H9 (cell line): ENCODE data around the gene MKNK2. TPM values are rescaled to one million over a fixed set of nuclear protein-coding genes. Genes with fewer than 3 reads are reported as not detected.

Experiments
- DNase-seq: peaks from one replicate; pipeline ENCODE4 v3.0.0-alpha.2; 2017
- H2AFZ ChIP-seq: one replicate; pipeline ENCODE4 v1.6.1; 2013; ENCODE audit warnings: mild to moderate bottlenecking, low read length, control low read depth, moderate library complexity
- H2AK5ac ChIP-seq: 2 replicates; pipeline ENCODE4 v1.6.1; 2013; ENCODE audit warnings: low read length, control low read depth, mixed read lengths; ENCODE audit not compliant: insufficient read length
- H2BK120ac ChIP-seq: one replicate; pipeline ENCODE4 v1.6.1; 2013; ENCODE audit warnings: low read depth, mild to moderate bottlenecking, low read length, control low read depth, inconsistent platforms; ENCODE audit not compliant: poor library complexity, severe bottlenecking
- H2BK12ac ChIP-seq: 2 replicates; pipeline ENCODE4 v1.6.1; 2013; ENCODE audit warnings: low read length, control low read depth, mixed read lengths, low read depth; ENCODE audit not compliant: insufficient read length
- H2BK15ac ChIP-seq: 2 replicates; pipeline ENCODE4 v1.6.1; 2013; ENCODE audit warnings: low read depth, low read length, control low read depth
- H2BK20ac ChIP-seq: one replicate; pipeline ENCODE4 v1.6.1; 2013; ENCODE audit warnings: low read depth, mild to moderate bottlenecking, low read length, control low read depth, inconsistent platforms; ENCODE audit not compliant: poor library complexity, severe bottlenecking
- H2BK5ac ChIP-seq: 2 replicates; pipeline ENCODE4 v1.6.1; 2013; ENCODE audit warnings: low read length, control low read depth, mixed read lengths; ENCODE audit not compliant: insufficient read length
- H3K14ac ChIP-seq: 2 replicates; pipeline ENCODE4 v1.6.1; 2013; ENCODE audit warnings: low read length, control low read depth; ENCODE audit not compliant: insufficient read depth
- H3K18ac ChIP-seq: 2 replicates; pipeline ENCODE4 v1.6.1; 2013; ENCODE audit warnings: low read depth, mild to moderate bottlenecking, mixed read lengths, low read length, control low read depth; ENCODE audit not compliant: insufficient read length
- H3K23ac ChIP-seq: 2 replicates; pipeline ENCODE4 v1.6.1; 2013; ENCODE audit warnings: low read length, control low read depth, mixed read lengths, low read depth; ENCODE audit not compliant: insufficient read length
- H3K23me2 ChIP-seq: 2 replicates; pipeline ENCODE4 v1.6.1; 2013; ENCODE audit warnings: low read depth, mild to moderate bottlenecking, mixed read lengths, low read length, control low read depth; ENCODE audit not compliant: insufficient read length, poor library complexity, severe bottlenecking
- H3K27ac ChIP-seq: 2 replicates; pipeline ENCODE4 v1.5.1; 2013; ENCODE audit warnings: low read length, control low read depth, mixed read lengths, low read depth; ENCODE audit not compliant: insufficient read length
- H3K27me3 ChIP-seq: 2 replicates; pipeline ENCODE4 v1.6.1; 2013; ENCODE audit warnings: low read length, control low read depth, inconsistent platforms; ENCODE audit not compliant: insufficient read depth
- H3K4ac ChIP-seq: 2 replicates; pipeline ENCODE4 v1.6.1; 2013; ENCODE audit warnings: low read depth, mild to moderate bottlenecking, control low read depth, inconsistent platforms, low read length, moderate library complexity
- H3K4me1 ChIP-seq: 2 replicates; pipeline ENCODE4 v1.6.1; 2013; ENCODE audit warnings: low read length, control low read depth, inconsistent platforms; ENCODE audit not compliant: insufficient read depth
- H3K4me2 ChIP-seq: 2 replicates; pipeline ENCODE4 v1.6.1; 2013; ENCODE audit warnings: low read length, control low read depth, mixed read lengths; ENCODE audit not compliant: insufficient read length, insufficient read depth
- H3K56ac ChIP-seq: 2 replicates; pipeline ENCODE4 v1.6.1; 2013; ENCODE audit warnings: low read depth, mild to moderate bottlenecking, mixed read lengths, low read length, control low read depth; ENCODE audit not compliant: insufficient read length
- H3K79me1 ChIP-seq: 2 replicates; pipeline ENCODE4 v1.6.1; 2013; ENCODE audit warnings: low read depth, mild to moderate bottlenecking, moderate library complexity, low read length, control low read depth, inconsistent platforms; ENCODE audit not compliant: insufficient read depth, poor library complexity, severe bottlenecking
- H3K79me2 ChIP-seq: 2 replicates; pipeline ENCODE4 v1.6.1; 2013; ENCODE audit warnings: low read length, control low read depth, inconsistent platforms; ENCODE audit not compliant: insufficient read depth
- H3K9ac ChIP-seq: 2 replicates; pipeline ENCODE4 v1.6.1; 2013; ENCODE audit warnings: low read length, control low read depth, mixed read lengths; ENCODE audit not compliant: insufficient read length; ENCODE audit errors: extremely low read depth
- H3K9me3 ChIP-seq: one replicate; pipeline ENCODE4 v1.6.1; 2013; ENCODE audit warnings: low read depth, low read length, inconsistent platforms; ENCODE audit not compliant: control insufficient read depth
- H3T11ph ChIP-seq: one replicate; pipeline ENCODE4 v1.6.1; 2013; ENCODE audit warnings: mild to moderate bottlenecking, low read length, control low read depth, inconsistent platforms
- H4K20me1 ChIP-seq: one replicate; pipeline ENCODE4 v1.6.1; 2013; ENCODE audit not compliant: control insufficient read depth, insufficient read length, insufficient read depth
- H4K5ac ChIP-seq: 2 replicates; pipeline ENCODE4 v1.6.1; 2013; ENCODE audit warnings: low read depth, mild to moderate bottlenecking, mixed read lengths, low read length, control low read depth; ENCODE audit not compliant: insufficient read length
- H4K8ac ChIP-seq: replicated peaks from 2 replicates; pipeline ENCODE4 v1.6.1; 2013; ENCODE audit warnings: low read length, control low read depth, mixed read lengths, low read depth; ENCODE audit not compliant: insufficient read length
- H4K91ac ChIP-seq: 2 replicates; pipeline ENCODE4 v1.6.1; 2013; ENCODE audit warnings: low read depth, mild to moderate bottlenecking, moderate library complexity, mixed read lengths, low read length, control low read depth; ENCODE audit not compliant: insufficient read length
- H3K27ac Mint-ChIP-seq, 3 experiments: 2 replicates in 2 of 3; 3 replicates in 1 of 3; pipeline ENCODE4 v1.8.0; 2020 to 2021; ENCODE audit warnings: mixed read lengths in 3 of 3, mild to moderate bottlenecking in 1 of 3, moderate library complexity in 1 of 3
- H3K27me3 Mint-ChIP-seq: 2 replicates; pipeline ENCODE4 v1.8.0; 2021; ENCODE audit warnings: low read depth, mild to moderate bottlenecking, moderate library complexity, mixed read lengths
- H3K36me3 Mint-ChIP-seq, 3 experiments: 2 replicates in 2 of 3; 3 replicates in 1 of 3; pipeline ENCODE4 v1.8.0; 2020 to 2021; ENCODE audit warnings: low read depth in 3 of 3, mixed read lengths in 3 of 3; ENCODE audit not compliant: insufficient read depth in 1 of 3
- H3K4me1 Mint-ChIP-seq, 2 experiments: 2 replicates each; pipeline ENCODE4 v1.8.0; 2020; ENCODE audit warnings: mixed read lengths in 2 of 2
- H3K4me3 Mint-ChIP-seq, 2 experiments: 2 replicates in 1 of 2; 3 replicates in 1 of 2; pipeline ENCODE4 v1.8.0; 2020 to 2021; ENCODE audit warnings: mild to moderate bottlenecking in 2 of 2, mixed read lengths in 2 of 2, moderate library complexity in 1 of 2
- H3K9me3 Mint-ChIP-seq, 2 experiments: 2 replicates in 1 of 2; 3 replicates in 1 of 2; pipeline ENCODE4 v1.8.0; 2020; ENCODE audit warnings: mild to moderate bottlenecking in 2 of 2, mixed read lengths in 2 of 2, moderate library complexity in 1 of 2
- WGBS: extraction: QIAGEN DNeasy Blood & Tissue Kit; methylation state at CpG from one replicate; pipeline ENCODE4 v1.1.7; 2013; ENCODE audit warnings: missing lambda C conversion rate, low lambda C conversion rate, mixed read lengths; ENCODE audit not compliant: insufficient read length; ENCODE audit errors: extremely low coverage; 5-methylcytosine and 5-hydroxymethylcytosine counted together
- total RNA-seq: library from RNA; stranded (reverse); gene quantifications from 2 replicates; pipeline ENCODE4 v1.2.1, GENCODE V29; 2021
- TF ChIP-seq, protein P1 (sequence below): fragments of 200-600 bp; sonication (generic); conservative IDR thresholded peaks from 3 replicates; pipeline ENCODE4 v1.8.0; 2021; ENCODE audit warnings: antibody characterized with exemption, mild to moderate bottlenecking

MKNK2 gene
- total RNA-seq, 1 experiment from 2014 or later, result 153 TPM

GRCh38 chr19:2062389-2062729 lies 11.3 kb upstream of the MKNK2 start:
- Histone ChIP-seq H3K56ac (no peak overlapping the region), H3K27ac (no peak overlapping the region), H3K4me1 (no peaks in the 10 kb centered on the region), H2BK15ac (no peak overlapping the region), H4K5ac (no peak overlapping the region), H3K23ac (no peak overlapping the region), H2BK5ac (no peak overlapping the region), H3K14ac (0 out of 2 replicates have a peak overlapping the region, but pooled peaks have one; percentile 93), H4K91ac (no peak overlapping the region), H2AFZ (no peak overlapping the region), H3T11ph (no peak overlapping the region), H3K23me2 (peaks cover 10% of the 10 kb centered on the region), H3K79me2 (no peaks in the 10 kb centered on the region), H4K20me1 (no peaks in the 10 kb centered on the region), H4K8ac (no peak overlapping the region), H2AK5ac (no peak overlapping the region), H3K18ac (no peak overlapping the region), H3K9me3 (no peaks in the 10 kb centered on the region), H3K9ac (peak overlapping the region; percentile 58), H3K27me3 (no peaks in the 10 kb centered on the region), H3K4ac (no peak overlapping the region), H2BK20ac (no peak overlapping the region), H2BK120ac (no peak overlapping the region), H3K79me1 (no peaks in the 10 kb centered on the region), H2BK12ac (no peak overlapping the region), H3K4me2 (peak overlapping the region; percentile 69)
- Mint-ChIP-seq H3K36me3 (no peaks in the 10 kb centered on the region), H3K9me3 (no peaks in the 10 kb centered on the region; a peak in 1 of 5 replicates), H3K4me3 (peak overlapping the region; percentile 76 to 87), H3K27me3 (no peaks in the 10 kb centered on the region), H3K27ac (peak overlapping the region in 1 of 3 experiments; percentile 99; a peak in 4 of 7 replicates), H3K4me1 (peaks cover 22 to 31% of the 10 kb centered on the region in 2 experiments)
- DNase-seq, result no peak
- TF ChIP-seq, protein P1, sequence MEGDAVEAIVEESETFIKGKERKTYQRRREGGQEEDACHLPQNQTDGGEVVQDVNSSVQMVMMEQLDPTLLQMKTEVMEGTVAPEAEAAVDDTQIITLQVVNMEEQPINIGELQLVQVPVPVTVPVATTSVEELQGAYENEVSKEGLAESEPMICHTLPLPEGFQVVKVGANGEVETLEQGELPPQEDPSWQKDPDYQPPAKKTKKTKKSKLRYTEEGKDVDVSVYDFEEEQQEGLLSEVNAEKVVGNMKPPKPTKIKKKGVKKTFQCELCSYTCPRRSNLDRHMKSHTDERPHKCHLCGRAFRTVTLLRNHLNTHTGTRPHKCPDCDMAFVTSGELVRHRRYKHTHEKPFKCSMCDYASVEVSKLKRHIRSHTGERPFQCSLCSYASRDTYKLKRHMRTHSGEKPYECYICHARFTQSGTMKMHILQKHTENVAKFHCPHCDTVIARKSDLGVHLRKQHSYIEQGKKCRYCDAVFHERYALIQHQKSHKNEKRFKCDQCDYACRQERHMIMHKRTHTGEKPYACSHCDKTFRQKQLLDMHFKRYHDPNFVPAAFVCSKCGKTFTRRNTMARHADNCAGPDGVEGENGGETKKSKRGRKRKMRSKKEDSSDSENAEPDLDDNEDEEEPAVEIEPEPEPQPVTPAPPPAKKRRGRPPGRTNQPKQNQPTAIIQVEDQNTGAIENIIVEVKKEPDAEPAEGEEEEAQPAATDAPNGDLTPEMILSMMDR, result 0 out of 3 replicates have a peak, but pooled peaks have one; percentile 5
- no CpG with 5 or more reads among the region's 10 CpGs for WGBS
